ENCODE data around the gene UTP14C. TPM values are rescaled to one million over a fixed set of nuclear protein-coding genes. Genes with fewer than 3 reads are reported as not detected.

Gene UTP14C, protein sequence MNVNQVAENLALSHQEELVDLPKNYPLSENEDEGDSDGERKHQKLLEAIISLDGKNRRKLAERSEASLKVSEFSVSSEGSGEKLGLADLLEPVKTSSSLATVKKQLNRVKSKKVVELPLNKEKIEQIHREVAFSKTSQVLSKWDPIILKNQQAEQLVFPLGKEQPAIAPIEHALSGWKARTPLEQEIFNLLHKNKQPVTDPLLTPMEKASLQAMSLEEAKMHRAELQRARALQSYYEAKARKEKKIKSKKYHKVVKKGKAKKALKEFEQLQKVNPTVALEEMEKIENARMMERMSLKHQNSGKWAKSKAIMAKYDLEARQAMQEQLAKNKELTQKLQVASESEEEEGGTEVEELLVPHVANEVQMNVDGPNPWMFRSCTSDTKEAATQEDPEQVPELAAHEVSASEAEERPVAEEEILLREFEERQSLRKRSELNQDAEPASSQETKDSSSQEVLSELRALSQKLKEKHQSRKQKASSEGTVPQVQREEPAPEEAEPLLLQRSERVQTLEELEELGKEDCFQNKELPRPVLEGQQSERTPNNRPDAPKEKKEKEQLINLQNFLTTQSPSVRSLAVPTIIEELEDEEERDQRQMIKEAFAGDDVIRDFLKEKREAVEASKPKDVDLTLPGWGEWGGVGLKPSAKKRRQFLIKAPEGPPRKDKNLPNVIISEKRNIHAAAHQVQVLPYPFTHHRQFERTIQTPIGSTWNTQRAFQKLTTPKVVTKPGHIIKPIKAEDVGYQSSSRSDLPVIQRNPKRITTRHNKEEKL
- 14.3 and 20.8 TPM in 2 replicates for total RNA-seq

DNA sequence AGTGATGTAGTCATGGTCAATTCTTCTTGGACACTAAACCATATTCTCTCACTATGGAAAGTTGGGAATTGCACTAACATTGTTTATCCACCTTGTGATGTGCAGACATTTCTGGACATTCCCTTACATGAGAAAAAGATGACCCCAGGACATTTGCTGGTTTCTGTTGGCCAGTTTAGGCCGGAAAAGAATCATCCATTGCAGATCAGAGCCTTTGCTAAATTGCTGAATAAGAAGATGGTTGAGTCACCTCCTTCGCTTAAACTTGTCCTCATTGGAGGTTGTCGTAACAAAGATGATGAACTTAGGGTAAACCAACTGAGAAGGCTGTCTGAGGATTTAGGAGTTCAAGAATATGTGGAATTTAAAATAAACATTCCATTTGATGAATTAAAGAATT is at the start of gene UTP14C:
Gene UTP14C, plus strand, starts transcription at position 211 of the 400 bp plus-strand sequence. CDS start 4,114 bp downstream, outside the sequence.

DNA sequence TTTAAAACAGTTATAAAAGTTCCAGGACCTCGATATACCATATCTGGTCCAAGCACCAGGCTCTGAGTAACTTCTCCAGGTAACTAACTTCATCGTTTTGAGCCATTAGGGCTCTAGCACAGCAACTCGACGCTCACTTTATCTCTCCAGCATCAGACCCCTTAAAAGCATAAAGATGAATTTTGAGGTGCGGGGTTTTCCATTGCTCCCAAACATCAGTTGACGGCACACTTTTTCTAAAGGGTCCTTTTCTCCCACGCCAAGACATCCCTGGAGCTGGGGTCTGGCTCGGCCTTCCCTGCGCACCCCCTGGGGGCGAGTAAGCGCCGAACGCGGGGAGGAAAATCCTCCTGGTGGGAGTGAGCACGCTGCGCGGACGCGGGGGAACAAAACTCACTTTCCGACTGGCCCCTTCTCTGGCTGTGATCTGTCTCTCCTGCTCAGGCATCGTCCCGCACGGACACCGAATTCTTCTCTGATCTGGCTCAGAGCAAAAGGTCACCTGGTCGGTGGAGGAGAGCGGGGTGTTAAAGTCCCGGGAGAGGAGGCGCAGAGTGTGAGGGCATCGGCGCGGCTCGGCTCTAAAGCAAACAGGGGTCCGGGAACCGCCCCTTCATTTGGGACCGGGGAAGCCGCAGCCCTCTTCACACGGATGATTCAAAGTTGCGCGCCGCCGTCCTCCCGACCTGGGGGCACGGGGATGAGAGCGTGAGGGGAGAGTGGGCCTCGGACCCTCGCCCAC is 13.4 kb upstream of the UTP14C start, which contains the start of gene ATP7B:
Gene ATP7B, minus strand, starts transcription at position 561 of the 742 bp plus-strand sequence. Its CDS starts 113 bp downstream, at position 448.

DNA sequence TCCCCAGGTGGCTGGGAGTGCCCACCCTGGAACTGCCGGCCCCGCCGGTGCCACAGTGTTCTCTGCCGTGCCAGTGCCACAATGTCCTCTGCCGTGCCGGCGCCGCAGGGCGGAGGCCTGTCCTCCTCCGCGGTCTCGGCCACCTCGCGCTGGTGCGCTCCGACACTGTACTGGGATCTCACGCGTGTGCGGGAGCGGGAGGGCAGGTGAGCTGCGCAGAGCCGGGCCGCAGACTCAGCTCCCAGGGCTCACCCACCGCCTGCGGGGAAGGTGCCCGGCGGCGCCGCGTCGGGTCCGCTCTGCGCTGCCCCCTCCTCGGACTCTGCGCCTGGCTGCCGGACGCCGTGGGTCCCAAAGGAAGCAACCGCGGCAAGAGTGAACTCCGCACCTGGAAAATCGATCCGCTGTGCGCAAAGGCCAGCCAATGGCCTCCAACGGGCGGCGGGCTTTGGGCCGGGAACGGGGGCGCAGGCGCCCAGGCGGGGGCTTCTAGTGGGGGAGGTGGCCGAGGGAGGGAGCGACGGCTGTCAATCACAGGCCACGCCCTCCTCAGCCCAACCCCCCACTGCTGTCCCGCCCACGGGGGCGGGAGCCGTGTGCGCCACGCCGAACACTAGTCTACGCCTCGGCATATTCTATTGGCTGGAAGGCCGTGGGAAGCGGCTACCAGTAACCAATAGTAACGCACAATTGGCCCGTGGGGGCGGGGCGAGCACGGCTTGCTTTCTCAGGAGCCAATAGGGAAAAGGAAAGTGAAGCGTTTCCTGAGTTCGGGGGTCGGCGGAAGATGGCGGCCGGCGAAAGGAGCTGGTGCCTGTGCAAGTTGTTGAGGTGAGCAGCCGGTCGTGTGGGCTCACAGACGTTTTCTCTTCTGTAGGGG is 12.6 kb upstream of the UTP14C start, which contains the start of gene ALG11:
Gene ALG11, plus strand, starts transcription at position 767 of the 880 bp plus-strand sequence. Its CDS starts 21 bp downstream, at position 788.

Other genes with a start within 250 kb of the UTP14C start
- 1.9 and 3.3 TPM in 2 replicates for gene DHRS12, start 220.5 kb upstream of the UTP14C start, total RNA-seq
- gene TMEM272, start 179.5 kb upstream of the UTP14C start, total RNA-seq: not detected in 2 replicates
- gene CCDC70, start 162.7 kb upstream of the UTP14C start, total RNA-seq: not detected in 2 replicates
- gene ATP7B, start 13.2 kb upstream of the UTP14C start, total RNA-seq: 1.4 and 2.8 TPM in 2 replicates
- 28.5 and 34.4 TPM in 2 replicates for gene ALG11, start 12.3 kb upstream of the UTP14C start, total RNA-seq
- gene NEK5, start 104.4 kb downstream of the UTP14C start, total RNA-seq: under 0.01 TPM in 1 of 2 replicates, not detected in the other
- gene NEK3, start 134.9 kb downstream of the UTP14C start, total RNA-seq: 9.4 and 14.0 TPM in 2 replicates